NCI-H2196 (cell line): ENCODE results near the gene HYDIN.
"Not testable (repeated sequence)": the region's sequence is repeated elsewhere in the genome, so short reads cannot be mapped to it uniquely, and the experiment has no call there.

Experiments
- DNase-seq: peaks from one replicate; lab custom pipeline; 2025; ENCODE audit not compliant: unreplicated experiment; lab: John Stamatoyannopoulos, UW

Gene HYDIN

DNA sequence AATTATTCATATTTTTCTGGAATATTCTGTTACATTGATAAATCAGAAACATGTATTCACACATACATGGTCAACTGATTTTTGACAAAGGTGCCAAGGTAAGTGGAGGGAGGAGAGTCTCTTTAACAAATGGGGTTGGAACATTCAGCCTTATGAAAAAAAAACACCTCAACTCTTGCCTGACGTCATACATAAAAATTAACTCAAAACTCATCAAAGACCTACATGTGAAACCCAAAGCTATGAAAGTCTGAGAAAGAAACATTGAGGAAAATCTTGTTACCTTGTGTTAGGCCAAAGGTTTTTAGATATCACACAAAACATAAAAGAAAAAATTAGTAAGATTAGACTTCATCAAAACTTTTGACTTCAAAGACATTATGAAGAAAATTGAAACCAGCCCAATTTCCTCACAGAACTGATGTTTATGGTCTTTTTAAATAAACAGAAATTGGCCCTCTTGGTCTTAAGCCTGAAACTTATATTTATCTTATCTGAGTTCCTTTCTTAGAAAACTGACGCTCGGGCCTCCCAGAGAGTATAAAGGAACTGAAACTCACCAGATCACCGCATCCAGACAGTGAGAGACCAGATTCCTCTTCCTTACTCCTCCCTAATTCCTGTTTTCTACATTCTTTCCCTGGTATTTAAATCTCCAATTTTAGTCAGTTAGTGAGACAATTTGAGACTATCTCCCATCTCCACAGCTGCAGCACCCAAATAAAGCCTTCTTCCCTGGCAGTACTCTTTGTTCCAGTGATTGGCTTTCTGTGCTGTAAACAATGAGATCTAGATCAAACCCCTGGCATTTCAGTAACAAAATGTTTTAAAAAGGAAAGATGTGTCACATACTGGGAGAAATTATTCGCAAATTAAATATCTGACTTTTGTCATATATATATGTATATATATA is 4.0 kb downstream of the HYDIN start:
- DNase-seq, result no peak

DNA sequence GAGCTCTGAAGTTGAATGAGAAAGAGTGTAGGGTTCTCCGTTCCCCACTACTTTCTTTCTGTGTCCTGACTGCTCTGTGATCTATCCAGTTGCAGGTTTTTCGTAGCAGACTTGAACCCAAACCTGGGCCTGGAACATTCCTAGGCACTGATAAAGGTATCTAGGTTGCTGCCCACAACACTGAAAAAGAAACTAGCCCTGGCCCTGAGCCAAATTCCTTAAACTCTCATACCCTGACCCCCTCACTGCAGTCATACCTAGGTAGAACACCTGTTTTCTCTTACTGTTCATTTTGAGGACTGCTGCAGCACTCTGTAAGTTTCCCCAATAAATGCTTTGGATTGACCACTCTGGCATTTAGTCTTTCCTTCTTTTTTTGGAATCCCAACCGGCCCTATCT is 5.4 kb downstream of the HYDIN start:
- no peak for DNase-seq

DNA sequence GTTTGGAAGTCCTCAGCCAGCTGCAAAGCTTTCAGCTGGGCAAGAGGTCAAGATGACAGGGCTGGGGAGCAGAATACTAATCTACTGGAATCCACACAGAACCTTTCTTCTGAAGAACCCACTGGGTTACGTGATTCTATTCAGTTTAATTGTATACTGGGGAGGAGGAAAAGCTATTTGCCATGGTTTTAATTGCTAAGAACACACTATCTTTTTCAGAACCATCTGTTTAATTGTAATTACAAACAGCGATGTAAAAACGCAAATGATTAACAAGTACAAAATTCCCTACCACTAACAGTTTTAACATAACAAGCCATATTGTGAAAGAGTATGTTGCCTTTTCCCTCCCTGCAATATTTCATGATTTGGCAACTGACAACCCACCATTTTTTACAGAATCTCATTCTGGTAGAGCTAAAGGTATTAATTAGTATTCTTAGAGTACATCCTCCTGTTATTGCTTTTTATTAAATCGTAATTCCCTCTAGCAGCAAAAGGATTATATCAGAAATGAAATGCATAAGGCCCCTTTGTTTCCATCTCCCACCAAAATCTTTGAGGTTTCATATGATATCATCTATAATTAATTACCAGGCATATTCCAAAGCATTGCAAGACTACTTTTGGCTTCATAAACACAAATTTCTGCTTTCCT is 12.1 kb downstream of the HYDIN start:
- DNase-seq, result no peak

DNA sequence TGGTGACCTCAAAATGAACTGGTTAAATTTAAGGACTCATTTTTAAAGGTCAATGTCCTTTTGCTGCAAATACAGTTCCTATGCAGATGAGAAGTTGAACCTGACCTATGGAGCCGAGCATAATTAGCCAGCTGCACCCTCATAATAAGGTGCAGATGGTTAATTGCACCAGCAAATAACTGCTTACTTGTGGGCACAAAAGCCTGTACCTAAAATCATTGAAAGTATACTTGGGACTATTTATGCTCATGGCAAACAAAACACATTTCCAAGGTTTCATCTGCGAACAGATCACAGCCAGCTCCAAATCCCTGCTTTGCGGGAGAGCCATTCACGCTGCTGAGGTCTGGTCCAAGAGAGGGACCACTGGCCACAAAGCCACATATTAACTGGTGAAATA is 13.0 kb downstream of the HYDIN start:
- DNase-seq, result no peak

DNA sequence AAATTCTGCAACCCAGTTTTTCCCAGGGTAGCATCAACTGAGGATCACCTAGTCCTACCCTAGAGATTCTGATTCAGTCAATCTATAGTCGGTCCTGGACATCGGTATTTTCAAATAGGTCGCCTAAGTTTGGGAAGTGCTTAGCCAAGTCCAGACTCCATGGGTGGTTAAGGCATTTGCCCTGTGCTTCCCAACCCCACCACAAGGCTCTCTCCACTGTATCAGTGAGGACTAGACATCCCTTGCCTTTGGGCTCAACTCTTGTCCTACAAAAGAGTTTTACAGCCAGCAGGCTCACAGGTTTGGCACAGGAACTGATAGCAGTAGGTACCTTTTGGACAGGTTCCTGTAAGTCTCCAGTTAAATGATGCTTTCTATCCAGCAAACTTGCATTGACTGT is 13.8 kb downstream of the HYDIN start:
- no peak for DNase-seq

DNA sequence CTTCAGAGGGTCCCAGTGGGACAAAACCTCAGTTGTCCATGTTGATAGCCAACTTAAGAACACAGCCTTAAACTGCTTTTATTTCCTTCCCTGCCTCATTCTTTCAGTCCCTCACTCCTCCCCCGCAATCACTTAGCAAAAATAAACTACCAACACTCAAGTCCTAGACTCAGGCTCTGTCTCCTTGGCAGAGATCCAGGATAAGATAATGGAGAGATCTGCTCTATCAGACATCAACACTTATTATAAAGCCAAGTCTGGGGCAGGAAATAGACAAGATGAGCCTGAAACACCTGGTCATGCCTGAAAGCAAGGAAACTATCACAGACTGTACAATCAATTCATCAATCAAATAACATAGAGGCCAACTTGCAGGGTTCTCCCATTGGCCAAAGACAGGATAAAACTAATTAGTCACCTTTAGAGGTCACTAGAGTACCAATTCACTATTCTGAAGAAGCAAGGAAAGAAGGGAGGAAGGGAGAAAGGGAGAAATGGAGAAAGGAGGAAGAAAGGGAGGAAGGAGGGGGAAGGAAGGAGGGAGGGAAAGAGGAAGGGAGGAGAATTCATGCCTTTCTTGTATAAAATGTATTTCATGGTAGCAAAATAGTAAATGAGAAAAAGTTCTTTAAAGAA is 15.7 kb downstream of the HYDIN start:
- peak; percentile 17 for DNase-seq

DNA sequence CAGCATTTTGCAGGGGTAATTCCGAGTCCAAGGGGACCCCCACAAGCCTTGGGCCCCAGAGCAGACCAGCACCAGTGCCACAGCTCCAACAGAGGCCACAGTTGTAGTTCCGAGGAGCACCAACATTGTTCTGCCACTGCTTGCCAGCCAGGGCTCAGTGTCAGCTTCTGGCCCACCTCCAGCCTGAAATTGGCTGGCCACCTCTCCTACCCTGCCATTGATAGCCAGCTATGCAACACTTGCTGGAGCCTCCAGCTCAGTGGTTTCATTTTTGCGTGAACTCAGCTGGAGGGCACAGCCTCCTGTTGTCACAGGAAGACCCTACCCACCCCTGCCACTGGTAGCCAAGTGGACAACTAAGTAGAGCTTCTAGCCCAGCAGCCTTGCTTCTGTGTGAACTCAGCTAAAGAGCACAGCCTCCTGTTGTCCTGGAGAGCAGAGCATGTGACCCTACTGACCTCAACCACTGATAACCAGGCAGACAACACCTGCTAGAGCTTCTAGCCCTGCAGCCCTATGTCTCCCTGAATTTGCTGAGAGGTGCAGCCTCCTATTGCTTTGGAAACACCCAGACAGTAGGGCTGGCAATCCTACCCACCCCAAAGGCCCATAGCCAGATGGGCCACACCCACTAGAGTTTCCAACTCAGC is 24.9 kb downstream of the HYDIN start:
- peak; percentile 32 for DNase-seq

DNA sequence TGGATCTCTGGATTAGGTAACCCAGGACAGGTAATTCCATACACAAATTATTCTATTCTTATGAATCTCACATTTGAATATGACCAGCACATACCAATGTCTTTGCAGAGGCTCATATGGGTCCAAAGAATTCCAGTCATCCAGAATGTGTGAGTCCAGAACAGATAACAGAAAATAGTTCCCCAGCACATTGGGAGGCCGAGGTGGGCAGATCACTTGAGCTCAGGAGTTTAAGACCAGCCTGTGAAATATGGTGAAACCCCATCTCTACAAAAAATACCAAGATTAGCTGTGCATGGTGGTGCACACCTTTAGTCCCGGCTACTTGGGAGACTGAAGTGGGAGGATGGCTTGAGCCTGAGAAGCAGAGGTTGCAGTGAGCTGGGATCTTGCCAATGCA is 26.9 kb downstream of the HYDIN start:
- DNase-seq, result no peak

DNA sequence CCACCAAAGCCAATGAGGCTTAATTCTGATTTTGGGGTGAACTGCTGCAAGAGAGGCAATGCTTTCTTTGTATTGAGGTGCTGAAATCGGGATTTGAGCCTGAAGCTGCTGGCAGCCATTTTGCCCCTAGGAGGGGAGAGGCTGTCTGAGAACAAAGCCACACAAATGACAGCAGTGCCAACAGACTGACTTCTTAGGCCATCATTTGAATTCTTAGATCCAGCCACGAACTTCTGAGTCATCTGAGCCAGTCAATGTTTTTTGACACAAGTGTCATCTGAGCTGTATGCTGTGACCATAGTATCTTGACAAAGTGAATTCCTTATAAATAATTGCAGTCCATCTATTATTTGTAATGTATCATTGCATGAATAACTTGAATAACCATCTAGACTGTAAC is 29.0 kb downstream of the HYDIN start:
- DNase-seq, result no peak

DNA sequence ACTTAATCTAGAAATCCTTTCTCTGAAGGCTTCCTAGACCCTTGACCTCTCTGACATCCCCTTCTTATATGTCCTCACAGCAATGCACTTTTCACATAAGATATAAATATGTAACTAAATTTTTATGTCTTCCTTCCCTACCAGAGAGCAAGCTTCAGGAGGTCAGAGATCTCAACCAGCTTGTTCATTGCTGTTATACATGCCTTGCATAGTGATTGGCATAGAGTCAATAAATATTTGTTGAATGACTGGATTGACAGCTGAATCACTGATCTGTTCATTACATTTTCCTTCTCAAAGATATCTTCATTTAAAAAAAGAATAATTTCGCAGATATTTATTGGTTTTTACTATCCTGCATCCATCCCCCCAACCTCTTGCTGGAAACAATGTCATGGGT is 29.5 kb downstream of the HYDIN start:
- no peak for DNase-seq

DNA sequence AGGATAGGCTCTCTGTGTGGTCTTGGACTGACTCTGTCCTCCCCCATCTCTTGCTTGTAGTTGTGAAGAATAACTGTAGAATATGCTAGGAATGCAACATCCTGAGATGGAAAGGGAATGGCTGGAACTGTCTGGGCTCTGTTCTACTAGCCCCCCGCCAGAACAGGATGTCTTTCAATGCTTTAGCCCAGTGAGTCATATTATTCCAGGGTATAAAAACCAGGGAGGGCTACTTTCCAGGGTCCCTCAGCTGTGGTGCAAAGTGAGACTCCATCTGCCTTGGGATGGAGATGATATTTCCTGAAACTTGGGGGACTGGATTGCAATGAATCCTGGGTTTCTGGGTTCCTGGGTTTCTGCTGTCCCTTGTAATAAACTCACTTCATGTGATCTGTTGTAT is 32.1 kb downstream of the HYDIN start:
- no peak for DNase-seq

DNA sequence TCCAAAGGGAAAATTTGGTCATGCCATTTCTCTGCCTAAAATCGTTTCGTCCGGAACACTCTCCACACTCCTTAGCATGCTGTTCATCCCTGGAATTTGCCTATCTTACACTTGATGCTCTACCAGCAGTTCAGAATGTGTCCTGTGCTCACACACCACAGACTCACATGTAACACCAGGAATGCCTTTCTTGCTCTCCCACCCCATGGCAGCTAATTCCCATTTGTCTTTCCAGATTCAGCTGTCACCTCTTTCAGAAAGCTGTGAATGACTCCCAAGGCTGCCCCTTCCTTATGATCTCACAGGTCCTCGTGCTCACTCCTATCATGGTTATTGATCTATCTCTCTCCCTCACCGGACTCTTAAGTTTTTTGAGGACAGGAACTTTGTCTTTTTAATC is 38.1 kb downstream of the HYDIN start:
- DNase-seq, result no peak

DNA sequence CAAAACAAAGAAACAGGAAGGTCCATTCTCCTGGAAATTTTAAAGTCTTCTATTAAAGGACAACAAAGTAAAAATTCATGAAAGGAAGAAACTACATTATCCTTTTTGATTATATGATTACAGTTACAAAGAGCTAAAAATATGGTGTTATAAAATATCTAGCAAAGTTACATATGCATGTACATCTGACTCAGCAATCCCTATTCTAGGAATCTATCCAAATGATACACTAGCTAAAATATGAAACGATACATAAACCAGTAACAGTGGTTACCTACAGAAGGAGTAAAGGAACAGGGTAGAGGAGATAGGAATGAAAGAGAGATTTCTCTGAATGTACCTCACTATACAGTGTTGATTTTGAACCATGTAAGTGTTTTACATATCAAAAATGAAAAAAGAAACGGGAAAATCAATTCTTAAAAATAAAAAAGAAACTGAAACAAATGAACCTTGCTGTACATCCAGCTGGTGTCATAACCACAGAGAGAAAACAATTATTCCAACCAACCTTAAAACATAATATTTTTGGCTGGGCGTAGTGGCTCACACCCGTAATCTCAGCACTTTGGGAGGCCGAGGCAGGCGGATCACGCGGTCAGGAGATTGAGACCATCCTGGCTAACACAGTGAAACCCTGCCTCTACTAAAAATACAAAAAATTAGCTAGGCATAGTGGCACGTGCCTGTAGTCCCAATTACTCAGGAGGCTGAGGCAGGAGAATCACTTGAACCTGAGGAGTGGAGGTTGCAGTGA is 41.4 kb downstream of the HYDIN start:
- no peak for DNase-seq

DNA sequence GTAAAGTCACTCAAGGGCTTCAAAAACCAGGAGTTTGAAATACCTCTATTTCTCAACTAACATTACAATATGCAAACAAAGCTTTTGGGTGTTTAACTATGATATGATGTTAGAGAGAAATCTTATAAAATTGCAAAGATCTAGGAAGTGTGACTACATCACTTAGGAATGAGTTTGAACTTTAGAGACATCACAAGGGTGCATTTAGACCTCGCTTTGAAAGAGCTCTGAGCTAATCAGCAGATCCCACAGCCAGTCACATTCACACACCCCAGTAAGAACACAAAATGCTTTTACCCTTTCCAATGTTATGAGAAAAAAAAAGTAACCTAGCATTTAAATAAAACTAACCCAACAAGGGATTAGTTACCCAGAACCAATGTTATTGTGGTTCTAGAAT is 45.2 kb downstream of the HYDIN start:
- no peak for DNase-seq

DNA sequence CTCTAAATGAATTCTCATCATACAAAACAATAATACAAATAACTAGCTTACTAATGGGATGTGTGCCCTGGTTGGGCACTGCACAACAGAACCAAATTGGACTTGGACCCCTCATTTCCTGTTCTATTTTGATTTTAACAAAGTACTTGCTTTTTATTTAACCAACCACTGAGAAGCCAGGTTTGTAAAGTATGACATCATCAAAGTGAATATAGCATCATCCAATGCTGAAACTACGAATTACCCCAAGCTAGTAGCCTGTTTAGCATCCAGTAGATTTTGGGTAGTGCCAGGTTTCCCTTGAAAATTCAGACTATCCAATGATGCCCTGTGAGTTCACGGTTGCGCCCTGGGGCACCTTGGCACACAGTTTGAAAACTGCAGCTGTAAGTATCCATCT is 51.0 kb downstream of the HYDIN start:
- no peak for DNase-seq

DNA sequence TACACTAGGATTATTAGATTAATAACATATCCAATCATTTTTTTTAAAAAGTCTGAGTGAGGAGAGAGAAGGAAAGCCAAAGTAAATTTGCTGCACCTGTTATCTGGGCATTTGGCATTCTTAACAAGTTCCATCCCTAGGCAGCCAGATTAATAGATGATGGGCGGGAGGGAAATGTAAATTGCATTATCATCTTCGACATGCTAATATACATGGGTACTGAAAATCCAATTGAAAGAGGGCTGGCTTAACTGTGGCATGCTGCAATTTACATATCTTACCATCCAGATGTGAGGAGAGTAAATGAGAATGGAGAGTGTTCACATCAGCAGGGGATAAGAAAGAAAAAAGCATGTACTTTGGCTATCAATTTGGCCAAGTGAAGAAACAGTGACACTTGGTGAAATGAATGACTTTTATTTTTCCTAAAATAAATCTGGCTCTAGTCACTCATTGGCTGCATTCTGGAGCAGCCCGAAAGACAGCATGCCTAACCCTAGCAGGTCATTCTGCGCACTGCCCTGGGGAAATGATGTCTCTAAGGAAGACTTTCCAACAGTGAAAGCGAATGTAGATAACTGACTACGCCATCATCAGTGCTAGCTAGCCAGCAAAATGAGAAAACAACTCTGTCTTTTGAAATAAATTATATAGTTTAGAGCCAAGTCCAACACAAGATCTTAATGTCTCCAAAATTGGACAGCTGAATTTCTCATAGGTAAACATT is 57.9 kb downstream of the HYDIN start:
- no peak for DNase-seq

DNA sequence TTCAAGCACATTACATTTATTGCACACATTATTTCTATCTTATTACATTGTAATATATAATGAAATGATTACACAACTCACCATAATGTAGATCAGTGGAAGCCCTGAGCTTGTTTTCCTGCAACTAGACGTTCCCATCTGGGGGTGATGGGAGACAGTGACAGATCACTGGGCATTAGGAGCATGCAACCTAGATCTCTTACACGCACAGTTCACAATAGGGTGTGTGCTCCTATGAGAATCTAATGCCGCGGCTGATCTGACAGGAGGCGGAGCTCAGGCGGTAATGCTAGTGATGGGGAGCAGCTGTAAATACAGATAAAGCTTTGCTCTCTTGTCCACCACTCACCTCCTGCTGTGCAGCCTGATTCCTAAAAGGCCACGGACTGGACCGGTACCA is 69.5 kb downstream of the HYDIN start:
- DNase-seq, result not testable (repeated sequence)

DNA sequence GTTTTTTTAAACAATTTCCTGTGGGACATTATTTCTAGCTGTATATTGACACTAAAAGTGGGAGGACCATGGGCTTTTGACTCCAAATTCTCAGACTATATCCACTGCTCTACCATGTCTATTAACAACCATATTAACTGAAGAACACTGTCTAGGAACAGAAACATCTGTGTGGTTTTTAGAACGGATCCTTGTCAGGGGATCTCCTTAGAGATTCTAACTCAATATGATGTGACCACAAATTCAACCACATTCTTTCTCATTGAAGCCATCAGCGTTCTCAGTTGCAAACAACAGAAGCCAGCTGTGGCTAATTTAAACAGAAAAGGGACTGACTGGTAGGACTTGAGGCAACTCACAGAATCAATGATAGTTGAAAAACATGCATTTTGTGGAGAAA is 73.2 kb downstream of the HYDIN start:
- not testable (repeated sequence) for DNase-seq

DNA sequence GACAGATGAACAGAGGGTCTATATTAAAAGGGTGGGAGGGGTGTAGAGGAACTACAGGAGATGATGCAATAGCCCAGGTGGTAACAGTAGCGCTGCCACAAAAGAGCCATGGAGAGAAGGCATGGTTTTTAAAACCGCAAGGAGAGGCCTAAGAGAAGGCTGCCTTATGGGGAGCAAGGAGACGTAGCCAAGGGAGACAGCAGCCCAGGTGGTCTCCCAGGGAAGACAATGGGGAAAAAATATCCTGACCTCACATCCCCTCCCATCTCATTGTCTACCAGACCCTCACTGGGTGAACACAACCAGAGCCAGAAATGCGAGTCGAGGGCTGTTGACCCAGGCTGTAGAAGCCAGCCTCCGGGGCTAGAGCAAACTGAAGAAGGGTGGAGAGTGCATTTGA is 77.2 kb downstream of the HYDIN start:
- DNase-seq, result not testable (repeated sequence)

DNA sequence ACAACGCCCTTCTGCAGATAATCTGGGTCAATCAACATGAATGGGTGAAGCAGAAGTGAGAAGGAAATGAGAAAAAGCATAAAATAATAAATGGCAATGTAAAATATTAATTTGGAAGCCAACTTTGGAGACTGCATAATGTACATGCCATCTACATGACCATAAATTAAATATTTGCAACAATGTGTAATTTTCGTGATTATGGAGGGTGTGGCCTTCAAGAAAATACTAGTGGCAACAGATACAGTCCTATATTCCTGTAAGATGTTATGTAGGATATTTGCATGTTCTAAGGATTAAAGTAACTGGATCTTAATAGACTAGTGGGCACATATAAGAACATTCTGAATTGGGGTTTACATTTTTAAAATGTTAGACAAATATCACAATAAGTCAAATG is 78.9 kb downstream of the HYDIN start:
- DNase-seq, result not testable (repeated sequence)
